IgD-negative memory B cell (primary cell): ENCODE measurements around the gene TWF2. TPM values are rescaled to one million over a fixed set of nuclear protein-coding genes. Genes with fewer than 3 reads are reported as not detected.

Experiments used
- H3K27ac Mint-ChIP-seq, 3 donors: one replicate each; pipeline ENCODE4 v1.8.0; 2020 to 2022; ENCODE audit warnings: mild to moderate bottlenecking in 3 of 3, mixed read lengths in 3 of 3, moderate library complexity in 1 of 3
- H3K27me3 Mint-ChIP-seq: one replicate; pipeline ENCODE4 v1.8.0; 2021; ENCODE audit warnings: mixed read lengths
- H3K36me3 Mint-ChIP-seq: one replicate; pipeline ENCODE4 v1.8.0; 2020; ENCODE audit warnings: mild to moderate bottlenecking, mixed read lengths
- H3K4me1 Mint-ChIP-seq, 3 donors: one replicate each; pipeline ENCODE4 v1.8.0; 2020 to 2022; ENCODE audit warnings: mixed read lengths in 3 of 3, mild to moderate bottlenecking in 1 of 3
- H3K4me3 Mint-ChIP-seq, 4 donors: one replicate each; pipeline ENCODE4 v1.8.0; 2020 to 2022; ENCODE audit warnings: mild to moderate bottlenecking in 4 of 4, mixed read lengths in 4 of 4, moderate library complexity in 3 of 4
- H3K9me3 Mint-ChIP-seq, 3 donors: one replicate each; pipeline ENCODE4 v1.8.0; 2020 to 2021; ENCODE audit warnings: mixed read lengths in 3 of 3, mild to moderate bottlenecking in 1 of 3
- polyA plus RNA-seq: library from polyadenylated mRNA; unstranded; fragments of 300-500 nt; fragmentation: Illumina TruSeq; gene quantifications from one replicate; pipeline ENCODE4 v1.2.3, GENCODE V29; 2021

Gene TWF2
- polyA plus RNA-seq, 1 donor from 2014 or later, result 108 TPM

- H3K27ac Mint-ChIP-seq, result peak overlapping the region; percentile 92 to 96 (median 94)
- H3K4me1 Mint-ChIP-seq, result peaks cover 32 to 45% (median 43%) of the 10 kb centered on the region in 3 donors
- H3K27me3 Mint-ChIP-seq, result peaks cover 2% of the 10 kb centered on the region
- H3K9me3 Mint-ChIP-seq, result no peaks in the 10 kb centered on the region
- H3K4me3 Mint-ChIP-seq, result peak overlapping the region in 3 of 4 donors; percentile 12 to 85 (median 54)
- peaks cover 7% of the 10 kb centered on the region for H3K36me3 Mint-ChIP-seq
Measured at GRCh38 chr3:52227117-52227516, 11.8 kb downstream of the TWF2 start.

GRCh38 chr3:52226229-52226817, 12.6 kb downstream of the TWF2 start:
- H3K4me1 Mint-ChIP-seq, result peaks cover 27 to 44% (median 38%) of the 10 kb centered on the region in 3 donors
- no peaks in the 10 kb centered on the region for H3K9me3 Mint-ChIP-seq
- peak overlapping the region; percentile 92 to 96 (median 94) for H3K27ac Mint-ChIP-seq
- peak overlapping the region; percentile 85 to 99 (median 93) for H3K4me3 Mint-ChIP-seq
- H3K36me3 Mint-ChIP-seq, result peaks cover 7% of the 10 kb centered on the region
- peaks cover 2% of the 10 kb centered on the region for H3K27me3 Mint-ChIP-seq

GRCh38 chr3:52225452-52226228, 13.3 kb downstream of the TWF2 start, which contains the start of gene TLR9:
Gene TLR9 (minus strand): TSS chr3:52225645. CDS start chr3:52225529, 116 bp downstream.
- H3K4me3 Mint-ChIP-seq, result peak within 1 kb of the TSS; percentile 85 to 99 (median 93)
- H3K9me3 Mint-ChIP-seq, result no peaks in the 10 kb centered on the region
- peaks cover 27 to 46% (median 38%) of the 10 kb centered on the region in 3 donors for H3K4me1 Mint-ChIP-seq
- peaks cover 2% of the 10 kb centered on the region for H3K27me3 Mint-ChIP-seq
- peak within 1 kb of the TSS; percentile 92 to 96 (median 94) for H3K27ac Mint-ChIP-seq
- peaks cover 7% of the 10 kb centered on the region for H3K36me3 Mint-ChIP-seq

GRCh38 chr3:52223449-52224408, 15.2 kb downstream of the TWF2 start:
- Mint-ChIP-seq H3K4me1 (peaks cover 35 to 57% (median 42%) of the 10 kb centered on the region in 3 donors), H3K27ac (peak overlapping the region; percentile 92 to 96 (median 94)), H3K36me3 (peaks cover 2% of the 10 kb centered on the region), H3K9me3 (no peaks in the 10 kb centered on the region), H3K4me3 (peak overlapping the region; percentile 85 to 99 (median 93)), H3K27me3 (peaks cover 2% of the 10 kb centered on the region)

GRCh38 chr3:52222319-52223221, 16.4 kb downstream of the TWF2 start:
- Mint-ChIP-seq H3K4me3 (peak overlapping the region; percentile 54 to 99 (median 88)), H3K4me1 (peaks cover 42 to 63% (median 49%) of the 10 kb centered on the region in 3 donors), H3K27me3 (peaks cover 2% of the 10 kb centered on the region), H3K27ac (peak overlapping the region; percentile 39 to 96 (median 92)), H3K36me3 (peaks cover 2% of the 10 kb centered on the region), H3K9me3 (no peaks in the 10 kb centered on the region)

GRCh38 chr3:52221563-52222318, 17.2 kb downstream of the TWF2 start:
- peaks cover 47 to 64% (median 49%) of the 10 kb centered on the region in 3 donors for H3K4me1 Mint-ChIP-seq
- H3K9me3 Mint-ChIP-seq, result no peaks in the 10 kb centered on the region
- peak overlapping the region in 3 of 4 donors; percentile 44 to 78 (median 49) for H3K4me3 Mint-ChIP-seq
- peak overlapping the region in 2 of 3 donors; percentile 22 to 39 for H3K27ac Mint-ChIP-seq
- H3K36me3 Mint-ChIP-seq, result peaks cover 2% of the 10 kb centered on the region
- H3K27me3 Mint-ChIP-seq, result peaks cover 2% of the 10 kb centered on the region

GRCh38 chr3:52221141-52221562, 17.8 kb downstream of the TWF2 start:
- Mint-ChIP-seq H3K36me3 (peaks cover 2% of the 10 kb centered on the region), H3K4me3 (peak overlapping the region in 1 of 4 donors; percentile 78), H3K27me3 (peaks cover 2% of the 10 kb centered on the region), H3K27ac (no peak overlapping the region), H3K4me1 (peaks cover 43 to 61% (median 48%) of the 10 kb centered on the region in 3 donors), H3K9me3 (no peaks in the 10 kb centered on the region)

GRCh38 chr3:52220380-52221026, 18.5 kb downstream of the TWF2 start:
- peak overlapping the region; percentile 58 to 91 (median 84) for H3K4me3 Mint-ChIP-seq
- peaks cover 2% of the 10 kb centered on the region for H3K36me3 Mint-ChIP-seq
- peak overlapping the region in 2 of 3 donors; percentile 83 to 92 for H3K27ac Mint-ChIP-seq
- peaks cover 2% of the 10 kb centered on the region for H3K27me3 Mint-ChIP-seq
- H3K9me3 Mint-ChIP-seq, result no peaks in the 10 kb centered on the region
- H3K4me1 Mint-ChIP-seq, result peaks cover 40 to 59% (median 45%) of the 10 kb centered on the region in 3 donors

- no peaks in the 10 kb centered on the region for H3K9me3 Mint-ChIP-seq
- H3K36me3 Mint-ChIP-seq, result peaks cover 2% of the 10 kb centered on the region
- peak overlapping the region in 3 of 4 donors; percentile 16 to 91 (median 72) for H3K4me3 Mint-ChIP-seq
- H3K4me1 Mint-ChIP-seq, result peaks cover 38 to 54% (median 44%) of the 10 kb centered on the region in 3 donors
- peak overlapping the region; percentile 47 to 86 (median 56) for H3K27ac Mint-ChIP-seq
- H3K27me3 Mint-ChIP-seq, result peaks cover 2% of the 10 kb centered on the region
Measured at GRCh38 chr3:52218937-52219650, 19.9 kb downstream of the TWF2 start.

DNA sequence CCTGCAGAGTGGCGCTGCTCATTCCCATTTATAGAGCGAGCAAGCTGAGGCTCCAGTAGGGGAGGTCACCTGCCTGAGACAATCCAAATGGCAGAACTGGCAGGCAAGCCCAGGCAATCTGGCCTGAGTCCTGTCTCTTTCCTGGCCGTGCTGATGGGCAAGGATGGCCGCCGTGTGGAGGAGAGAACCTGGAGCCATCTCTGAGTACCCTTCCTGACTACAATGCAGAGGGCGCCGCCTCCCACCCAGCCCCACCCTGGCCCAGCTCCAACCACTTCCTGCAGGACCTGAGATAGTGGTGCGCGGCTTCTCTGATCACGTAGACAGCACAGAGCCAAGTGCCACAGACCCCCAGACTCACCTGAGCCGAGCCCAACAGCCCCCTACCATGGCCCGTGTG, 20.5 kb downstream of the TWF2 start:
- Mint-ChIP-seq H3K27ac (peak overlapping the region; percentile 47 to 86 (median 56)), H3K9me3 (no peaks in the 10 kb centered on the region), H3K4me1 (peaks cover 32 to 48% (median 39%) of the 10 kb centered on the region in 3 donors), H3K36me3 (peaks cover 1% of the 10 kb centered on the region), H3K4me3 (peak overlapping the region in 2 of 4 donors; percentile 47 to 76), H3K27me3 (no peaks in the 10 kb centered on the region)

- no peaks in the 10 kb centered on the region for H3K27me3 Mint-ChIP-seq
- no peaks in the 10 kb centered on the region for H3K9me3 Mint-ChIP-seq
- peaks cover 28 to 44% (median 34%) of the 10 kb centered on the region in 3 donors for H3K4me1 Mint-ChIP-seq
- no peaks in the 10 kb centered on the region for H3K36me3 Mint-ChIP-seq
- H3K4me3 Mint-ChIP-seq, result peak overlapping the region in 2 of 4 donors; percentile 47 to 76
- H3K27ac Mint-ChIP-seq, result peak overlapping the region; percentile 47 to 86 (median 56)
Measured at GRCh38 chr3:52218026-52218425, 20.9 kb downstream of the TWF2 start.

DNA sequence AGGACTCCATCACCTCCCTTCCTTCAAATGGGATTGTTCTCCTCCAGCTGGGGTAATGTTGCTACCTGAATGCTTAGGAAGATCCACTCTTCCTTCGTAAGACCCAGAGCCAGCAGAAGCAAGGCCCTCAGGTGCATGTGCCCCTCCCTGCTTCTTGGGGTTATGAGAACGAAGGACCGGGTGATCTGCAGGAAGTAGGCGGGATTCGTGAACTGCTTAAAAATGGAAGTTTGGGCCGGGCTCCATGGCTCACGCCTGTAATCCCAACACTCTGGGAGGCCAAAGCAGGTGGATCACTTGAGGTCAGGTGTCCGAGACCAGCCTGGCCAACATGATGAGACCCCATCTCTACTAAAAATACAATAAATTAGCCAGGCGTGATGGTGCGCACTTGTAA, 21.6 kb downstream of the TWF2 start:
- H3K4me1 Mint-ChIP-seq, result peaks cover 26 to 41% (median 29%) of the 10 kb centered on the region in 3 donors
- no peaks in the 10 kb centered on the region for H3K9me3 Mint-ChIP-seq
- H3K36me3 Mint-ChIP-seq, result no peaks in the 10 kb centered on the region

More for the DNA sequence above, 21.6 kb downstream of the TWF2 start:
- Mint-ChIP-seq H3K27me3 (no peaks in the 10 kb centered on the region), H3K27ac (peak overlapping the region in 1 of 3 donors; percentile 86), H3K4me3 (peak overlapping the region in 2 of 4 donors; percentile 83 to 84)
